Fibroblast of skin of right biceps (primary cell): ENCODE measurements around the gene C11orf65.
A peak's percentile ranks its signal among the peaks of the same experiment; 100 is the strongest.
"Not testable (repeated sequence)": the region's sequence is repeated elsewhere in the genome, so short reads cannot be mapped to it uniquely, and the experiment has no call there.

ENCODE experiments used
- DNase-seq: peaks from one replicate; pipeline ENCODE4 v3.0.0-alpha.2; 2013

C11orf65 gene

DNA sequence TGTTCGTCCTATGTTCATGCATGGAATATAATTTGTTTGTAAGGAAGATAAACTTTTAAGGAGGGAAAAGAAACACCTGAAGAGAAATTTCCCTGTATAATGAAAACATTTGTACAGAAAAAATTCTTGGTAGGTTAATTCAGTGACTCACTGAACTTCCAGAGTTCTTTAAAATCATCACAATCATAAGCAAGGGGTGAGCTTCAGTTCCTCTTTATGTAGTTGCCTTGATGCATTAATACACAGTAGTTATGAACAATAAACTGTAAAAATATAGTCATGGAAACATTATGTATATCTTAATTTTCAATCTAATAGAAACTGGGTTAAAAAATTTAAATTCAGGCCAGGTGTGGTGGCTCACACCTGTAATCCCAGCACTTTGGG is 1.1 kb upstream of the C11orf65 start:
- DNase-seq = no peak

DNA sequence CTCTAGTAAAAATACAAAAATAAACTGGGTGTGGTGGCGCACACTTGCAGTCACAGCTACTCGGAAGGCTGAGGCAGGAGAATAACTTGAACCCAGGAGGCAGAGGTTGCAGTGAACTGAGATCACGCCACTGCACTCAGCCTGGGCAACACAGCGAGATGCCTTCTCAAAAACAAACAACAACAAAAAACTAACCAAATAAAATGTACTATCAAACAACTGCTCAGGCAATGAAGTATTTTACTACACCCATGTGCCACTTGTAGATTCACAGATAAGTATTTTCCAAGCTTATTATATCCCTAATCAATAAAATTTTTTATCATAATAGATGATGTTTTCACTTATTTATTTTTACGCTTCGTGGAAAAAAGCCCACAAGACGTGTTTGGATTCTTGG is 924 bp downstream of the C11orf65 start:
- no peak for DNase-seq

DNA sequence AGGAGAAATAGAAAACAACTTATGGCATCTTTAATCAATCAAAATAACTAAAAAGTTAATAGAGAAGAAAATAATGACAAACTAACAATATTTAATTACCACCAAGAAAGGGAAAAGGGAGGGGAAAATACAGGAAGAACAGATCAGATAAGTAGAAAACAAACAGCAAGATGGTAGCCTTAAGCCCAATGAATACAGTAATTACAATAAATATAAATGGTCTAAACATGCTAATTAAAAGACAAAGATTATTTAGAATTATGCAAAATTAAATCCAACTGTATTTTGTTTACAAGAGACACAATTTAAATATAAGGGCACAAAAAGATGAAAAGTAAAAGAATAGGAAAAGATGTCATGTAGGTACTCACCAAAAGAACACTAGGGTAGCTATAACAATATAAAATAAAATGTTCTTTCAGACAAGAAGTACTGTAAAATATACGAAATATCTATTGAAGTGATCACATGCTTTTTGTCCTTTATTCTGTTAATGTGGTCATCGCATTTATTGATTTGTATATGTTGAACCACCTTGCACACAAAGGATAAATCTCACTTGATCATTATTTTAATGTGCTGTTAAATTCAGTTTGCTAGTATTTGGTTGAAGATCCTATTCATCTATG is 14.0 kb downstream of the C11orf65 start:
- no peak for DNase-seq

DNA sequence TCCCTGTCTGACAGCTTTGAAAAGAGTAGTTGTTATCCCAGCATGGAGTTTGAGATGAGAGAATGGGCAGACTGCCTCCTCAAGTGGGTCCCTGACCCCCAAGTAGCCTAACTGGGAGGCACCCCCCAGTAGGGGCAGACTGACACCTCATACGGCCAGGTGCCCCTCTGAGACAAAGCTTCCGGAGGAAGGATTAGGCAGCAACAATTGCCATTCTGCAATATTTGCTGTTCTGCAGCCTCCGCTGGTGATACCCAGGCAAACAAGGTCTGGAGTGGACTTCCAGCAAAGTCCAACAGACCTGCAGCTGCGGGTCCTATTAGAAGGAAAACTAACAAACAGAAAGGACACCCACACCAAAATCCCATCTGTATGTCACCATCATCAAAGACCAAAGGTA is 25.9 kb downstream of the C11orf65 start:
- DNase-seq = not testable (repeated sequence)

DNA sequence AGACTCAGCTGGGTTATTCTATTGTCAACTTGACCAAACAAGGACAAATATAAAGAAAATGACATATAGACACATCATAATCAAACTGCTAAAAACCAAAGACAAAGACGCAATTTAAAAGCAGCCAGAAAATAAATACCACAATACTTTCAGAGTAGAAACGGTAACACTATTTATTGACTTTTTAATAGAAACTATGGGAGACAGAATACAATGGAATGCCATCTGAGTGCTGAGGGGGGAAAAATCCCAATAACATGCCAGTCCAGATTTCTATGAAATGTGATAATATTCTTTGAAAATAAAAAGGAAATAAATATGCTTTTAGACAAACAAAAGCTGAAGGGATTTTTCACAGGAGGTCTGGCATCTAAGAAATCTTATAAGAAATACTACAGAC is 30.7 kb downstream of the C11orf65 start:
- no peak for DNase-seq

DNA sequence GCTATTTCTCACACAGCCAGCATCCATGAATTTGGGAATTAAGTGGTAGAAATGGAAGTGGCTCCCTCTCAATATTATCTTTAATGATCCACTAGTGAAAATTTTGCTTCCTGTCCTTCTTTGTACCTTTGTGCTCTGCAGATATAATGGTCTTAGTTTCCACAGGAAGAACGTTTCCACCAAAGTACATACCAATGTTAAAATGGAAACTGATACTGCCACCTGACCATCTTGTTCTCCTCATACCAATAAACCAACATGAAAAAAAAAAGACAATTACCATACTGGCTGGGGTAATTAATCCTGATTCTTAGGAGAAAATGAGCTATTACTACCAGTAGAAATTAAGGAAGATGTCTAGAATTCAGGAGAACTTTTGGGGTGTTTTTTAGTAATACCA is 32.3 kb downstream of the C11orf65 start:
- DNase-seq = no peak

DNA sequence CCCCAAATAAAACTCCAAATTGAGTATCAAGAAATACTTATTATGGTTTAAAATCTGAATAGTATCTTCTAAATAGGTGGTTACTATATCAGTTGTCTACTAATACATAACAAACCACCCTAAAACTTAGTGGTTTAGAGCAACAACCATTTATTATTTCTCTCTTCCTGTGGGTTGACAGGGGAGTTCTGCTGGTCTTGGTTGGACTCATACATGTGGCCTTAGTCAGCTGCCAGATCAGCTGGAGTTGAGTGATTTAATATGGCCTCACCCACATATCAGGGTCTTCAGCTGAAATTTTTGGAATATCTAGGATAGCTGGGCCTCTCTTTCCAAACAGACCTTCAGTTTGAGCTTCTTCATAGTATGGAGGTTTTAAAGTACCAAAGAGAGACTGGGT is 34.5 kb downstream of the C11orf65 start:
- DNase-seq = peak; percentile 89

DNA sequence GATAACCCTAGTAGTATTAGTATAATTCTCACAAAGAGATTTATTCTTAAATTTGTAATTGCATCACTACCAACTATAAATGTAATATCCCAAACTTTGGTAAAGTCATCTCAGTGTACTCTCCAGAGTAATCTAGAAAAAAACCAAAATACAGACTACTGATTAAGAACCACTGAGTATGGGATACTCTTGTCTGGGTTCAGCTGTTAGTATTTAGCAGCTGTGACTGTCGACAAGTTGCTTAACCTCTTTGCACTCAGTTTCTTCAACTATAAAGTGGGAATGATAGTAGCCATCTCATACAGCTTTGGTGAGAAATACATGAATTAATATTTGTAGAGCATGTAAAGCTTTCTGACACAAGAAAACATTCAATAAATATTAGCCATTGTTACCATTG is 35.3 kb downstream of the C11orf65 start:
- no peak for DNase-seq

DNA sequence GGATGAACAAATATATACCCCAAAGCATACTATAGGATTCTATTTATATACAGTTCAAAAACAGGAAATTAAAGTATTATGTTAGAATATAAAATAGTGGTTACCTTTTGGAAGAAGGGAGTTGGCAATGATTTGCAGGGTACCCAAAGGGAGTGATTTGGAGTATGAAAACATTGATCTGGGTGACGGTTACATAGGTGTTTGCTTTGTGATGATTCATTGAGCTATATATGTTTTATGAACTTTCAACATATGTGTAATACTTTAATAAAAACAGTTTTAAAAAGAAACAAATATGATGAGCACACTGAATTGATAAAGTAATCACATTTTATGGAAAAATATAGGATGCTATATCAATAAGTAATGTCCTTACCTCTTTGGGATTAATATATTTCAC is 36.0 kb downstream of the C11orf65 start:
- DNase-seq = no peak

DNA sequence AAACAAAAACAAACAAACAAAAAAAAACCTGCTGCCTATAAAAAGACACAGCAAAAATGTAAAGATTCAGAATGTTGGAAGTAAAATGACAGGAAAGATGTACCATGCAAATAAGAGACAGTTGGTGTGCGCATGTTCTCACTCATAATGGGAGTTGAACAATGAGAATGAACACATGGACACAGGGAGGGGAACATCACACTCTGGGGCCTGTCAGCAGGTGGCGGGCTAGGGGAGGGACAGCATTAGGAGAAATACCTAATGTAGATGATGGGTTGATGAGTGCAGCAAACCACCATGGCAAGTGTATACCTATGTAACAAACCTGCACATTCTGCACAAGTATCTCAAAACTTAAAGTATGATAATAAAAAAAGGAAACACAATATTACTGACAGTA is 49.8 kb downstream of the C11orf65 start:
- peak; percentile 16 for DNase-seq

DNA sequence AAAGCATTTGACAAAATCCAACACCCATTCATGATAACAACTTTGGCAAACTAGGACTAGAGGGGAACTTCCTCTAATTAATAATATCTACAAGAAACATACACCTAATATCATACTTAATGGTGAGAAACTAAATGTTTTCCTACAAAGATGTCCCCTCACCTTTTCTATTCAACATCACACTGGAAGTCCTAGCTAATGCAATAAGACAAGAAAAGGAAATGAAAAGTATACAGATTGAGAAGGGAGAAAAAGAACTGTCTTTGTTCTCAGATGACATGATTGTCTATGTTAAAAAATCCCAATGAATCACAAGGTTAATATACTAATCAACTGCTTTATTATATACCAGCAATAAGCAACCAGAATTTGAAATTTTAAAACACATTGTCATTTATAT is 52.4 kb downstream of the C11orf65 start:
- no peak for DNase-seq

DNA sequence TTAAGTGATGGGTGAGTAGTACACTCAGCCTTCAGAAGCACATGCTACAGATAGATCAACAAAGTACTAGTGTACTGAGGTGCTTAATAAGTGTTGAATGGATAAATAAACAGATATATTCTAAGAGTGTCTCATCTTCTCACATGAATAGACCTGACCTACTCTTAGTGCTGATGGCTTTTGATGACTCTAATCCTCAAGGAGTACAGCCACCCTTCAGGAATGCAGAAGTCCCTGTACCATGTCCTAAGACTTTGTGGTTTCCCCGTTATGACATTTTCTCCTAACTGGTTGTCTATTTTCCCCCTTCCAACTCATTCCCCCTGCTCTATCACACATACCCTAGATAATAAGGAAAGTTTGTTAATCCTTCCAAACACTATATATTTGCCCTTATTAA is 61.6 kb downstream of the C11orf65 start:
- peak; percentile 19 for DNase-seq

DNA sequence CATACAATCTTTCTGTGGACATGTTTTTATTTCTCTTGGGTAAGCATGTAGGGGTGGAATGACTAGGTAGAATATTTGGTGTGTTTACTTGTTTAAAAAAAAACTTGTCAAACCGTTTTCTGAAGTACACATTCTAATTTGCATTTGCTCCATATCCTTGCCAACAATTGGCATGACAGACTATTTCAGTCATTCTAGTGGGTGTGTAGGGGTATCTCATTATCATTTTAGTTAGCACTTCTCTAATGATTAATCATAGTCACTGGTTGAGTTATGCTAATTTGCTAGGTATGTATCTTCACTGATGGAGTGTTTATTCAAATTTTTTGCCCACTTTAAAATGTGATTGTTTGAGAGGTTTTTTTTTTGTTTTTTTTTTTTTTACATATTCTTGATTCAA is 64.3 kb downstream of the C11orf65 start:
- no peak for DNase-seq

DNA sequence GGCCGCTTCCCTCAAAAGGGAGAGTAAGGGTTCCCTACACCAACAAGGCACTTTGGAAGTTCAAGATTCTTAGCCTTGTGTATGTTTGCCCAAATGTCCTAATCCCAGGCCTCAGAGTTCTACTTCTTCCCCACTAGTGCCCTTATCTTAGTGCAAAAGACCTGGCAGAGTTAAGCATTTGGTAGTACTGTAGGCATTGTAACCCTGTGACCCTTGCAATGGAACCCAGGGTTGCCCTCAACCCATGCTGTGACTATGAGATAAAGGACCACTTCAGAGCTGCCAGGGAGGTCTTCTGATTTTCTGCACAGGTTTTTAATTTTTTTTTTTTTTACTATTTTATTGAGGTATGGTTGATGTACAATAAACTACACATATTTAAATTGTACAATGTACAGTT is 65.1 kb downstream of the C11orf65 start:
- DNase-seq = no peak

DNA sequence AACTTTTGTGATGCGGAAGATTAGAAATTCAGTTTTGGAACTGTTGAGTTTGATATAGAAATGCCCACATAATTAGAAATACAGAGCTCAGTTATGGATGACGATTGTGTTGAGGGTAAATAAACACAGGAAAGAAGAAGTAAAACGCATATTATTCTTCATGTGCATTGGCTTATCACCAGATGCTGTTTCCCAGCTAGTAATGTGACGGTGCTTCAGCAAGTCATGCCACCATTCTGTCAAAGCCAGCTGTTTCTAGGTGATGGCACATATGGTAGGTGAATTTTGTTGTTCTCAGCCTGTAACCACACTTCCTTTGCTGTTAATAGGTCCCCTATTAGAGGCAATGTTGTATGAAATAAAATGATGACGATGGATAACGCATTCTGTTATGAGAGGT is 68.9 kb downstream of the C11orf65 start:
- no peak for DNase-seq

DNA sequence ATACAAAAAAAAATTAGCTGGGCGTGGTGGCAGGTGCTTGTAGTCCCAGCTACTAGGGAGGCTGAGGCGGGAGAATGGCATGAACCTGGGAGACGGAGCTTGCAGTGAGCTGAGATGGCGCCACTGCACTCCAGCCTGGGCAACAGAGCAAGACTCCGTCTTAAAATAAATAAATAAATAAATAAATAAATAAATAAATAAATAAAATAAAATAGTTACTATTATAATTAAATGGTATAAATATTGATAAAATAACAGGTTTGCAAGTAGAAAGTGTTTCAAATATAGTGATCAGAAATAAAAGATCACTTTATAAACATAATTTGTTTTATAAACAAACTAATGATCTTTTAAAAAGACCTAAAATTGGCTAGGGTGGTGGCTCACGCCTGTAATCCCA is 70.7 kb downstream of the C11orf65 start:
- not testable (repeated sequence) for DNase-seq

DNA sequence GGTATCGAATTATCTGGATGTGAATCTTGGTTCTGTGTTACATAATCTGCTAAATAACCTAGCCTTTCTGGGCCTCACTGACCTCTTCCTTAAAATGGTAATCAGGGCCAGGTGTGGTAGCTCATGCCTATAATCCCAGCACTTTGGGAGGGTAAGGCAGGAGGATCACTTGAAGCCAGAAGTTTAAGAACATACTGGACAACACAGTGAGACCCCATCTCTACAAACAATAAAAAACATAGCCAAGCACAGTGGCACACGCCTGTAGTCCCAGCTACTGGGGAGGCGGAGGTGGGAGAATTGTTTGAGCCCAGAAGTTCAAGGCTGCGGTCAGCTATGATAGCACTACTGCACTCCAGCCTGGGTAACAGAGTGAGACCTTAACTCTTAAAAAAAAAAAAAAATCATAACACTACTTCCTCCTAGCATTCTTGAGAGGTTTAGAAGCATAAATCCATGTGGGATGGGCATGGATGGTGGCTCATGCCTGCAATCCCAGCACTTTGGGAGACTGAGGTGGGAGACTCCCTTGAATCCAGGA is 72.5 kb downstream of the C11orf65 start:
- no peak for DNase-seq

DNA sequence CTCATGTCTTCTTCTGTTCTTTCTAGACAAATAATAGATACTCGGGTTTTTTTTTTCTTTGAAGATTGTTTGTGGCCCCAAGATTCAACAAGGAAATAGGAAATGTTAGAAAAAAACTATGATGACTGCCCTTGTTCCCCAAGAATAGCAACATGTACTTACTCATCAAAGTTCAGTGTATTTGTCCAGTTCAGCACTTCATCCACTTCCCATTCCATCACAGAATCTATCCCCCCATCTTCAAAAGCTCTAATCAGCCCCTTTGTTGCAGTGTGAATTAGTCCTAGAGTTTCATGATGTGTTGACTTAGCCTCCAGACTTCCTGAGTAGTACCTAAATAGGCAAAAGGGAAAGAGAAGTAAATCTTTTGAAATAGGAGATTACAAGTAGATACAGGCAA is 74.3 kb downstream of the C11orf65 start:
- DNase-seq = no peak

DNA sequence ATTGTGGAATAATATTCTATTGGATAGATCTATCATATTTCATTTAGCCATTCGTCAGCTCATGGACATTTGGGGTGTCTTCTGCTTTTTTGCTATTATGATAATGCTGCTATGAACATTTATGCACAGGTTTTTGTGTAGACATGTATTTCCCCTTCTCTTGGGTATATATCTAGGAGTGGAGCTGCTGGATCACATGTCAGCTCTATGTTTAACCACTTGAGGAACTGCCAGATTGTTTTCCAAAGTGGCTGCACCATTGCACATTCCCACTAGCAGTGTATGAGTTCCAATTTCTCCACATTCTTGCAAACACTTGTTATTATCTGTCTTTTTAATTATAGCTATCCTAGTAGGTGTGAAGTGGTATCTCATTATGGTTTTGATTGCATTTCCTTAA is 75.0 kb downstream of the C11orf65 start:
- DNase-seq = no peak

DNA sequence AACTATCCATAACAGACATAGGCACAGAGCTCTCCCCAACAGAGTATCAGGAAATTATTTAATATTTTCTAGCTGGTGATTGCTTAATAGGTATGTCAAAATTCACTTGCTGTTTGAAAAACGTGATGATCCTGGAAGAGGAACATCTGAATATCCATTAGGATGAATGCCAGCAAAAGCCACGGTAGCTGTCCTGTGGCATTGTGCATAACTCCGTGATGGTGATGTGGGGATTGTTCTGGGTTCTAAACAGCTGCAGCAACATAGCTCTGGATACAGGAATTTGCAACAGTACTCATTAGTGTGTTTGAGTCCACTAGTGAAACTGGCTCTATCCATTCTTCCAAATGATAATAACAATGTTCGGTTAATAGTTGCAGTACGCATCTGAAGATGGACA is 78.8 kb downstream of the C11orf65 start:
- DNase-seq = no peak

DNA sequence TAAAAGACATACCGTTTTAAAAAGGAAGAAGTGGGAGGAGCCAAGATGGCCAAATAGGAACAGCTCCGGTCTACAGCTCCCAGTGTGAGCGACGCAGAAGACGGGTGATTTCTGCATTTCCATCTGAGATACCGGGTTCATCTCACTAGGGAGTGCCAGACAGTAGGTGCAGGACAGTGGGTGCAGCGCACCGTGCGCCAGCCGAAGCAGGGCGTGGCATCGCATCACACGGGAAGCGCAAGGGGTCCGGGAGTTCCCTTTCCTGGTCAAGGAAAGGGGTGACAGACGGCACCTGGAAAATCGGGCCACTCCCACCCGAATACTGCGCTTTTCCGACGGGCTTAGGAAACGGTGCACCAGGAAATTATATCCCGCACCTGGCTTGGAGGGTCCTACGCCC is 93.8 kb downstream of the C11orf65 start:
- DNase-seq = not testable (repeated sequence)

DNA sequence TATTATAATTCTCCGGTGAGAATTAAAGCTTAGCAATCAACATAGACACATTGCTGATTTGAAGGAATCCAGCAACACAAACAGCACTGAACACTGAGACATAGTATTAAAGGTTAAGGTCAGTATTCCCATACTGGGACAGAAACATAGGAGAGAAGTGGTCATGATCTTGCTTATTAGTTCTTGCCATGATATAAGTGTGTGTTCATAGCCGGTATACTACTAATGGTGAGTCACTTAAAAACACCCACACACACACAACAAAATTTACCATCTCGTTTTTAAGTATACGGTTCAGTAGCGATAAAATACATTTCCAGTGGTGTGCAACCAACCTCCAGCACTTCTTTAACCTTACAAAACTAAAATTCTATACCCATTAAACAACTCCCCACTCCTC is 96.3 kb downstream of the C11orf65 start:
- DNase-seq = no peak

DNA sequence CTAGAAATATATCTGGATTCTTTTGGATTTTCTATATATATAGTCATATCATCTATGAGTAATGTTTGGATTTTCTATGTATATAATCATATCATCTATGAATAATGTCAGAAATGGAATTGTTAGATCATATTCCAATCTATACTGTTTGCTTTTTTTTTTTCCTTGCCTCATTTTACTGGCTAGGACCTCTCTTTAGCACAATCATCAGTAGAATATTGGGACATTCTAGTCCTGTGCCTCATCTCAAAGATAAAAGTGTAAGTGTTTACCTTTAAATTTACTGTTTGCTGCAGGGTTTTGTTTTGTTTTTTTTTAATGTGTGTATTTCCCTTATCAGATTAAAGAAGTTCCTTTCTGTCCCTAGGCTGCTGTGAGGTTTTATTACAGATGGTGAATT is 97.0 kb downstream of the C11orf65 start:
- DNase-seq = no peak

DNA sequence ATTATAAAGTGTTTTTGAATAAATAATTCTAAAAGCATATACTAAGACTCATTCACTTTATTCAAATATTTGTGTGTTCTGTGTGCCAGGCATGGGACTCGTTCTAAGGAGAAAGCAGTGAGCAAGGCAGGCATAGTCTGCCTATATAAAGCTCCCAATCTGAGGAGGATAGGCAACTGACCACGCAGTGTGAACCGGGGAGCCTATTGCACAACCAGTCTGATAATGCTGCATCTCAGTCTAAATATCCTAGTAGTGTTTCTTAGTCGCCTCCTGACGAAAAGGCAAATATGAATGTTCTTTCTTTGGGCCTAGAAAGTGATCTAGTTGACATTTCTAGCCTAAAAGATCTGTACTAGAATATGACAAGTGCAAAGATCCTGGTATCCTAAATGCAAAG is 98.3 kb downstream of the C11orf65 start:
- no peak for DNase-seq

DNA sequence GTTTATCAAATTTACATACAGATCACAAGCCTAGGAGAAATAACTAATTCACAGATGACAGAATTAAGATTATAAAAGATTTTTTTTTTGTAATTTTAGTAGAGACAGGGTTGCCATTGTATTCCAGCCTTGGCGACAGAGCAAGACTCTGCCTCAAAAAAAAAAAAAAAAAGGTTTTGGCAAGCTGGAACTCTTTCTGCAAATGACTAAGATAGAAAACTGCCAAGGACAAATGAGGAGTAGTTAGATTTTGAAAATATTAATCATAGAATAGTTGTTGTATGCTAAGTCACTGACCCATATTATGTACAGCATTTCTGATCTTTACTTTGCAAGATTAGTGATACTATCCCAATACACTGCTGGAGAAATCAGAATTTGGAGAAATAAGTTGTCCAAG is 99.2 kb downstream of the C11orf65 start:
- DNase-seq = peak; percentile 14

DNA sequence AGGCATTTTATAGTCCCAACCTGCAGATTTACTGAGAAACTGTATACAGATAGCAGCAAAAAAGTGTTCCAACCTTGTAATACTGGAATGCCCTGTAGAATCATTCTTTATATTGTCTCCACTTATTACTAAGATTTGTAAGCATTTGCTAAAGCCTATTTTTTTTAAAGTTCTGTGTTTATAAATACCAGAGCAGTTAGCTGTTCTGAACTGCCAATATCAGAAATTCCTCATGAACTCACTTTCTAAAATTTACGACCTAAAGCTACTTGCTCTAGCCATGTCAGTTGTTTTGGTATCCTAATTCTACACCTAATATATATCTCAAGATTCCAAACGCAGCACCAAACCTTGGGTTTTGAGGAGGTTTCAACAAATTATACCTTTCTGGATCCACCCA is 103.2 kb downstream of the C11orf65 start:
- DNase-seq = peak; percentile 46
